ENCODE measurements around the gene KCNK3.
"Not testable (repeated sequence)": the region's sequence is repeated elsewhere in the genome, so short reads cannot be mapped to it uniquely, and the experiment has no call there.

The KCNK3 gene

DNA sequence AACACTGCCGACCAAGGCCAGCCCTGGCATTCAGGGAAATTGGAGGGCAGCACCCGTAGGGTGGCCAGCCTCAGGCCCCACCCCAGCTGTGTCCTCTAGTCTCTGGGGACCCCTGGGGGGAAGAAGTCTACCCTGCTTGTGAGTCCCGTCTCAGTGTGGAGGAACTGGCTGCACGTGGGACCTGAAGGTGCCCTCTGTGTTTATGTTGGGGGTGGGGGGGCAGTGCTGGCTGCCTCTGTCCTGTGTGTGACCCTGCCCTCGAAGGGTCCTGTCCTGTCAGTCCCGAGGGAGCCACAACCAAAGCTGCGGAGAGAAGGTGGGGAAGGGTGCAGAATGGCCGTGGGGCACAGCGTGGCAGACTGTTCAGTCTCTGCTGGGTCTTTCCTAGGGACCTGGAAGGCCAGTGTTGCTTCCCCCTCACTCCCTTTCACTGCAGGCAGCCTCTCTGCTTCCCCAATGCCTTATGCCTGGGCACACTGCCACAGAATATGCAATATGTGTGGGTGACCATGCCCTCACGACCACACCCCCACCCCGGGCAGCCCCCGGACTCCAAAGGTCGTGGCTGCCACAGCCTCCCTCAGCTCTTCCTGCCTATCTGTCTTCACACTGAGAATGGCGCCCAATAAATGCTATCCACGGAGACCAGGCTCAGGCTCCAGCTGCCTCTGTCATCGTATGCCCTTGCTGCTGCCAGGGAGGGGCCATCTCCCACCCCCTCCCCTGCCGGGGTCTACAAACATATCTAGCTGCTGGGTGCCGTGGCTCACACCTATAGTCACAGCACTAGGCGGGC is 38.2 kb downstream of the KCNK3 start:
- DNase-seq (ENCODE audit: low read depth), result no peak

- DNase-seq (ENCODE audit: low read depth), result no peak
Measured at GRCh38 chr2:26731714-26732113, 39.2 kb downstream of the KCNK3 start.

GRCh38 chr2:26732446-26732845 is 39.9 kb downstream of the KCNK3 start:
- DNase-seq (ENCODE audit: low read depth), result no peak

DNA sequence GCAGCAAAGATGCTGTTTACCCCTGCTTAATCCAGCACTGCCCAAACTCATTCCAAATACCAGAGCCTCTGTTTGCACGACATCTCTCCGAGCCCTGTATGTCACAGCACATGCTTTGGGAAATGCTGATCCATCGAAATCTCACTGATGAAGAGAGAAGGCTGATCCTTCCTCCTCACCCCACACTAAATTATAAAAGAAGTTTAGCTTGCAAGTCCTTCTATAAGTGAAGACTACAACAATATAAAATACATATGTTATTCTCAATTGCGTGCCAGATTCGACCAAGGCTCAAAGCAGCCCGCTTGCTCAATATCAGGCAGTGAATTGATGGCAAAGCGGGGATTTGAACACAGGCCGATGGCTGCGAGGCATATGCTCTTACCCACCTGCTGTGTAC is 40.9 kb downstream of the KCNK3 start:
- no peak for DNase-seq (ENCODE audit: low read depth)

- DNase-seq (ENCODE audit: low read depth), result no peak
Measured at GRCh38 chr2:26735097-26735496, 42.6 kb downstream of the KCNK3 start.

DNA sequence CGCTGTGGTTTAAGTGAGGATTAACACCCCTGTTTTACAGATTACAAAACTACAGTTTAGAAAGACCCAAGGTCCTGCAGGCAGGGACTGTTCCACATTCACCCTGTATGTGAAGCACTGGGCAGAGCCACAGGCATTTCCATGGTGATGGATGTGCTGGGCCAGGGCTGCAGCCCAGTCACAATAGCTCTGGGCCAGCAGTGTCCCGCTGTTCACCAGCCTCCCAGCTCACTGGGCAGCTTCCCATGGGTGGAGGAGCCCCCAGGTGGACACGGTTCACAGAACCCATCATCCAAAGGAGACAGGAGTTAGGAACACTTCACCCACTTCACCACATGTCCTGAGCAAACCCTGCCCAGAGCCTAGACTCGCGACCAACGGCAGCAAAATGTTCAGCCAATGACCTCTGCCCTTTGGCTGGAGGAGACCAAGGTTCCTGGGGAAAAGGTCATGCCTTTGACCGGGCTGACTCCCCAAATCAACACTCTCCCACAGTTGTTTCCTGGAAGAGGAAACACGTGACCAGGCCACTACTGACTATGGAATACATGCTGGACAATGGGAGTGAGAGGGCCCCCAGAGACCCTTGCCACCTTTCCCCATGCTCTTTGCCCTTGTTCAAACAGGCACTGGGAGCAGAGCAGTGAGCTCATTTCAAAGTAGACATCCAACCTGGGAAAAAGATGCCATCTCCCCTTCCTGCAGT is 43.5 kb downstream of the KCNK3 start:
- DNase-seq (ENCODE audit: low read depth), result no peak

GRCh38 chr2:26737221-26737620 is 44.7 kb downstream of the KCNK3 start:
- no peak for DNase-seq (ENCODE audit: low read depth)

GRCh38 chr2:26738481-26738880 is 46.0 kb downstream of the KCNK3 start:
- no peak for DNase-seq (ENCODE audit: low read depth)

- no peak for DNase-seq (ENCODE audit: low read depth)
Measured at GRCh38 chr2:26739514-26739913, 47.0 kb downstream of the KCNK3 start.

- no peak for DNase-seq (ENCODE audit: low read depth)
Measured at GRCh38 chr2:26740346-26740745, 47.8 kb downstream of the KCNK3 start.

GRCh38 chr2:26740890-26741302 is 48.4 kb downstream of the KCNK3 start:
- peak; percentile 7 for DNase-seq (ENCODE audit: low read depth)

- DNase-seq (ENCODE audit: low read depth), result no peak
Measured at GRCh38 chr2:26742048-26742770, 49.7 kb downstream of the KCNK3 start.

GRCh38 chr2:26743852-26744251 is 51.3 kb downstream of the KCNK3 start:
- DNase-seq (ENCODE audit: low read depth), result no peak

- DNase-seq (ENCODE audit: low read depth), result no peak
Measured at GRCh38 chr2:26744953-26745352, 52.4 kb downstream of the KCNK3 start.

DNA sequence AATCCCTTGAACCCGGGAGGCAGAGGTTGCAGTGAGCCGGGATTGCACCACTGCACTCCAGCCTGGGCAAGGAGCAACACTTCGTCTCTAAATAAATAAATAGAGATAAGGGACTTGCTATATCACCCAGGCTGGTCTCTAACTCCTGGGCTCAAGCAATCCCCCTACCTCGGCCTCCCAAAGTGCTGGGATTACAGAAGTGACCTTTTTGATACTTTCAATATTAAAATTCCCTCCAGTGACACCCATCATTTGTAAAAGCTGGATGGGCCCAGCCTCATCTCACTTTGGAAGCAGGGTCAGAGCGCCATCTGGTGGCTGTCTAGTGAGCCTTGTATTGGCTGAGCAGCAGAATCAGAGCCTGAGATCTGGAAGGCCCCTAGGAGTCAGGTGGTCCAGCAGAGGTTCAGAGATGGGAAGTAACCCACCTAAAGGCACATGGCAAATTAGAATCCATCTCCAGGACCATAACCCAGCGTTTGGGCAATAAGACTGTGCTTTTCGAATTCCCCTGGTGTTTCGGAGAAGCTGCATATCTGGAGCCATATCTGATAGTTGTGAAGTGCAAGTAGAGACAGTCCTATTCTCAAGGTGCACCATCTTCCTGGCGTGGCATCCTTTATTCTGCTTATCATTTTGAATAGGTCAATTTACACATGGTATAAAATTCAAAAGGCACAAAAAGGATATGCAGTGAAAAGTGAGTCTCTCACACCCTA is 53.2 kb downstream of the KCNK3 start:
- DNase-seq (ENCODE audit: low read depth), result peak; percentile 66

- no peak for DNase-seq (ENCODE audit: low read depth)
Measured at GRCh38 chr2:26746934-26747333, 54.4 kb downstream of the KCNK3 start.

- DNase-seq (ENCODE audit: low read depth), result not testable (repeated sequence)
Measured at GRCh38 chr2:26749787-26750420, 57.4 kb downstream of the KCNK3 start.

DNA sequence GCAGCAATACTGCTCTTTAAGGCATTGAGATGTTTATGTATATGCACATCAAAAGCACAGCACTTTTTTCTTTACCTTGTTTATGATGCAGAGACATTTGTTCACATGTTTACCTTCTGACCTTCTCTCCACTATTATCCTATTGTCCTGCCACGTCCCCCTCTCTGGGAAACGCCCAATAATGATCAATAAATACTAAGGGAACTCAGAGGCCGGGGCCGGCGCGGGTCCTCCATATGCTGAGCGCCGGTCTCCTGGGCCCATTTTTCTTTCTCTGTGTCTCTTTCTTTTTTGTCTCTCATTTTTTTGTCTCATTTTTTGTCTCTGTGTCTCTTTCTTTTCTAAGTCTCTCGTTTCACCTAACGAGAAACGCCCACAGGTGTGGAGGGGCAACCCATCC is 57.9 kb downstream of the KCNK3 start:
- not testable (repeated sequence) for DNase-seq (ENCODE audit: low read depth)

DNA sequence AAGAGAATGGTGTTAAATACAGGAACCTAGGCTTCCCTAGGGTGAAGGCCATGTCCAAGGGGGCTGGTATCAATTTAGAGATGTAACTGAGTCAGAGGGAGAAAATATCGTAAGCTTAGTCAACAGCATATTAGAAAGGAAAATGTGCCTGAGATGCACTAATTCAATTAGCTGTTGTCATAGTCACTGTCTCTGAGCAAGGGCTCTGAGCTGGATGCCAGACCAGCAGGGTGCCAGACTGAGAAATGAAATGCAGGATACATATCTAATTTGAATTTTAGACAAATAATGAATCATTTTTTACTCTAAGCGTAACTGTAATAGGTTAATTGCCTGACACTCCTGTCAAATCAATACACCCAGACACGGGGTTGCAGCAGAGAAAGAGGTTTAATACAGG is 60.1 kb downstream of the KCNK3 start:
- DNase-seq (ENCODE audit: low read depth), result no peak

DNA sequence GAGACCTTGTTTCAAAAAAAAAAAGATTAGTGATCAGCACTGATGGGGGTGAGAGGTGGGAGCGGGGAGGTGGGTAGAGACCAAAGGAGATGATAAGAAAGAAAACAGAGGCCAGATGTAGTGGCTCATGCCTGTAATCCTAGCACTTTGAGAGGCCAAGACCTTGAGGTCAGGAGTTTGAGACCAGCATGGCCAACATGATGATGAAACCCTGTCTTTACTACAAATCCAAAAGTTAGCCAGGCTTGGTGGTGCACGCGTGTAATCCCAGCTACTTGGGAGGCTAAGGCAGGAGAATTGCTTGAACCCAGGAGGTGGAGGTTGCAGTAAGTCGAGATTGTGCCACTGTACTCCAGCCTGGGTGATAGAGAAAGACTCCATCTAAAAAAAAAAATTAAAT is 62.0 kb downstream of the KCNK3 start:
- no peak for DNase-seq (ENCODE audit: low read depth)

- DNase-seq (ENCODE audit: low read depth), result no peak
Measured at GRCh38 chr2:26754972-26755670, 62.6 kb downstream of the KCNK3 start.

Data from activated gamma-delta T cell treated with anti-CD3 and anti-CD28 coated beads, Interleukin-2, amount 50 U/mL, for 16 hours (primary cell).